ENCODE data around the gene GPC6. TPM values are rescaled to one million over a fixed set of nuclear protein-coding genes. Genes with fewer than 3 reads are reported as not detected.

GPC6 gene
- total and polyA plus RNA-seq, 10 donors: 0.22 to 9.3 (median 4.5) TPM

- intact Hi-C loops (cut with DNase I; ENCODE audit: low total_unique reads): no loop called here
- 0 to 67% (median 0%) methylated on average over 1 of the region's 1 CpG for WGBS, 5 donors
- H3K36me3 ChIP-seq: no peaks in the 10 kb centered on the region
Measured at GRCh38 chr13:93709506-93710244, 483.1 kb downstream of the GPC6 start.

GRCh38 chr13:93714171-93714570 is 487.6 kb downstream of the GPC6 start:
- TF ChIP-seq CTCF (IDR thresholded peaks at IDR 0.05 in 8 of 11, conservative IDR thresholded peaks at IDR 0.05 in 3 of 11) (no peak), POLR2AphosphoS5 (IDR thresholded peaks at IDR 0.05) (no peak), POLR2A (IDR thresholded peaks at IDR 0.05) (no peak)
- intact Hi-C loops (cut with DNase I; ENCODE audit: low total_unique reads): no loop called here
- no peaks in the 10 kb centered on the region for H3K4me1 ChIP-seq
- H3K9me3 ChIP-seq: peaks cover 0 to 42% (median 31%) of the 10 kb centered on the region in 8 donors
- H3K4me3 ChIP-seq: no peak overlapping the region
- H3K36me3 ChIP-seq: no peaks in the 10 kb centered on the region
- no peaks in the 10 kb centered on the region for H3K27me3 ChIP-seq (replicated peaks in 1 of 7)
- H3K27ac ChIP-seq: no peak overlapping the region
- DNase-seq: no peak

More at GRCh38 chr13:93709506-93710244, 483.1 kb downstream of the GPC6 start:
- Histone ChIP-seq H3K4me3 (no peak overlapping the region), H3K27me3 (replicated peaks in 1 of 7) (no peaks in the 10 kb centered on the region), H3K9me3 (peaks cover 0 to 20% (median 16%) of the 10 kb centered on the region in 8 donors), H3K27ac (peak overlapping the region in 3 of 8 donors; percentile 3 to 29 (median 9)), H3K4me1 (no peaks in the 10 kb centered on the region)
- no peak for TF ChIP-seq POLR2A (IDR thresholded peaks at IDR 0.05)
- no peak for TF ChIP-seq CTCF (IDR thresholded peaks at IDR 0.05 in 8 of 11, conservative IDR thresholded peaks at IDR 0.05 in 3 of 11)
- TF ChIP-seq POLR2AphosphoS5 (IDR thresholded peaks at IDR 0.05): no peak
- DNase-seq: no peak

- peaks cover 0 to 47% (median 31%) of the 10 kb centered on the region in 8 donors for H3K9me3 ChIP-seq
- H3K27me3 ChIP-seq (replicated peaks in 1 of 7): no peaks in the 10 kb centered on the region
- WGBS, 5 donors: 83 to 96% (median 90%) methylated on average over 4 of the region's 4 CpGs
- no peaks in the 10 kb centered on the region for H3K4me1 ChIP-seq
- DNase-seq: no peak
- no peak overlapping the region for H3K4me3 ChIP-seq
- intact Hi-C loops (cut with DNase I; ENCODE audit: low total_unique reads): no loop called here
- no peak overlapping the region for H3K27ac ChIP-seq
- TF ChIP-seq CTCF (IDR thresholded peaks at IDR 0.05 in 8 of 11, conservative IDR thresholded peaks at IDR 0.05 in 3 of 11): no peak
- H3K36me3 ChIP-seq: no peaks in the 10 kb centered on the region
Measured at GRCh38 chr13:93715866-93716265, 489.3 kb downstream of the GPC6 start.

GRCh38 chr13:93716623-93717022 is 490.0 kb downstream of the GPC6 start:
- H3K27ac ChIP-seq: no peak overlapping the region
- peaks cover 0 to 45% (median 31%) of the 10 kb centered on the region in 8 donors for H3K9me3 ChIP-seq
- no peaks in the 10 kb centered on the region for H3K4me1 ChIP-seq
- intact Hi-C loops (cut with DNase I; ENCODE audit: low total_unique reads): no loop called here
- H3K27me3 ChIP-seq (replicated peaks in 1 of 7): no peaks in the 10 kb centered on the region
- no peak for TF ChIP-seq POLR2AphosphoS5 (IDR thresholded peaks at IDR 0.05)
- TF ChIP-seq POLR2A (IDR thresholded peaks at IDR 0.05): no peak
- no peak for TF ChIP-seq CTCF (IDR thresholded peaks at IDR 0.05 in 8 of 11, conservative IDR thresholded peaks at IDR 0.05 in 3 of 11)
- no peaks in the 10 kb centered on the region for H3K36me3 ChIP-seq
- DNase-seq: no peak
- no peak overlapping the region for H3K4me3 ChIP-seq
